Memory B cell (primary cell): Measurements from ENCODE around the gene BPIFB6.

Source experiments
- ATAC-seq: fragments of 150-1000 bp; cut with Tn5 transposase; 2 replicates; pipeline ENCODE4 v1.10.0; 2021; ENCODE audit warnings: low read depth, mild to moderate bottlenecking, moderate library complexity
- DNase-seq, 2 donors: peaks; one replicate each; pipeline ENCODE4 v3.0.0; 2022; ENCODE audit warnings: low spot score in 2 of 2
- H3K27ac Mint-ChIP-seq: one replicate; pipeline ENCODE4 v1.8.0; 2022; ENCODE audit warnings: mild to moderate bottlenecking, moderate library complexity, mixed read lengths
- H3K27me3 Mint-ChIP-seq: one replicate; pipeline ENCODE4 v1.8.0; 2022; ENCODE audit warnings: mixed read lengths
- H3K36me3 Mint-ChIP-seq: one replicate; pipeline ENCODE4 v1.8.0; 2022; ENCODE audit warnings: mild to moderate bottlenecking, mixed read lengths
- H3K4me1 Mint-ChIP-seq: one replicate; pipeline ENCODE4 v1.8.0; 2022; ENCODE audit warnings: mixed read lengths
- H3K4me3 Mint-ChIP-seq: one replicate; pipeline ENCODE4 v1.8.0; 2022; ENCODE audit warnings: mild to moderate bottlenecking, moderate library complexity, mixed read lengths
- H3K9me3 Mint-ChIP-seq: one replicate; pipeline ENCODE4 v1.8.0; 2022; ENCODE audit warnings: mixed read lengths

BPIFB6 gene

GRCh38 chr20:33063271-33063670, 31.8 kb downstream of the BPIFB6 start:
- H3K9me3 Mint-ChIP-seq: no peaks in the 10 kb centered on the region
- H3K4me3 Mint-ChIP-seq: no peak overlapping the region
- no peaks in the 10 kb centered on the region for H3K36me3 Mint-ChIP-seq
- no peak for DNase-seq
- H3K27me3 Mint-ChIP-seq: no peaks in the 10 kb centered on the region
- no peak for ATAC-seq
- peaks cover 4% of the 10 kb centered on the region for H3K4me1 Mint-ChIP-seq
- H3K27ac Mint-ChIP-seq: no peak overlapping the region

- no peak for ATAC-seq
- Mint-ChIP-seq H3K27ac (no peak overlapping the region), H3K27me3 (no peaks in the 10 kb centered on the region), H3K36me3 (no peaks in the 10 kb centered on the region), H3K4me1 (peaks cover 4% of the 10 kb centered on the region), H3K4me3 (no peak overlapping the region), H3K9me3 (no peaks in the 10 kb centered on the region)
- no peak for DNase-seq
These were observed 33.3 kb downstream of the BPIFB6 start for GRCh38 chr20:33064572-33065287.

- DNase-seq (no peak), ATAC-seq (no peak)
- no peaks in the 10 kb centered on the region for H3K9me3 Mint-ChIP-seq
- H3K27me3 Mint-ChIP-seq: no peaks in the 10 kb centered on the region
- no peak overlapping the region for H3K27ac Mint-ChIP-seq
- H3K36me3 Mint-ChIP-seq: no peaks in the 10 kb centered on the region
- H3K4me1 Mint-ChIP-seq: peaks cover 4% of the 10 kb centered on the region
- no peak overlapping the region for H3K4me3 Mint-ChIP-seq
These were observed 34.3 kb downstream of the BPIFB6 start for GRCh38 chr20:33065785-33066184.

GRCh38 chr20:33067806-33068205, 36.4 kb downstream of the BPIFB6 start:
- no peaks in the 10 kb centered on the region for H3K27me3 Mint-ChIP-seq
- no peak for DNase-seq
- no peaks in the 10 kb centered on the region for H3K9me3 Mint-ChIP-seq
- no peak overlapping the region for H3K4me3 Mint-ChIP-seq
- peaks cover 4% of the 10 kb centered on the region for H3K4me1 Mint-ChIP-seq
- H3K27ac Mint-ChIP-seq: no peak overlapping the region
- H3K36me3 Mint-ChIP-seq: no peaks in the 10 kb centered on the region
- ATAC-seq: no peak

GRCh38 chr20:33068251-33068939, 36.9 kb downstream of the BPIFB6 start:
- DNase-seq (no peak), ATAC-seq (no peak)
- no peaks in the 10 kb centered on the region for H3K36me3 Mint-ChIP-seq
- peaks cover 4% of the 10 kb centered on the region for H3K4me1 Mint-ChIP-seq
- no peak overlapping the region for H3K4me3 Mint-ChIP-seq
- no peaks in the 10 kb centered on the region for H3K9me3 Mint-ChIP-seq
- H3K27ac Mint-ChIP-seq: no peak overlapping the region
- H3K27me3 Mint-ChIP-seq: no peaks in the 10 kb centered on the region

- peaks cover 2% of the 10 kb centered on the region for H3K27me3 Mint-ChIP-seq
- no peak overlapping the region for H3K27ac Mint-ChIP-seq
- no peaks in the 10 kb centered on the region for H3K9me3 Mint-ChIP-seq
- no peak overlapping the region for H3K4me3 Mint-ChIP-seq
- no peaks in the 10 kb centered on the region for H3K36me3 Mint-ChIP-seq
- DNase-seq (no peak), ATAC-seq (no peak)
- peaks cover 4% of the 10 kb centered on the region for H3K4me1 Mint-ChIP-seq
These were observed 38.2 kb downstream of the BPIFB6 start for GRCh38 chr20:33069673-33070072.

- ATAC-seq (no peak), DNase-seq (no peak)
- Mint-ChIP-seq H3K4me3 (no peak overlapping the region), H3K27me3 (peaks cover 5% of the 10 kb centered on the region), H3K4me1 (peaks cover 4% of the 10 kb centered on the region), H3K9me3 (no peaks in the 10 kb centered on the region), H3K27ac (no peak overlapping the region), H3K36me3 (no peaks in the 10 kb centered on the region)
These were observed 38.9 kb downstream of the BPIFB6 start for GRCh38 chr20:33070111-33071053.

GRCh38 chr20:33071198-33071597, 39.8 kb downstream of the BPIFB6 start:
- H3K27me3 Mint-ChIP-seq: peaks cover 5% of the 10 kb centered on the region
- ATAC-seq: no peak
- H3K4me3 Mint-ChIP-seq: no peak overlapping the region
- H3K4me1 Mint-ChIP-seq: peaks cover 4% of the 10 kb centered on the region
- no peaks in the 10 kb centered on the region for H3K36me3 Mint-ChIP-seq
- H3K27ac Mint-ChIP-seq: no peak overlapping the region
- DNase-seq: no peak
- no peaks in the 10 kb centered on the region for H3K9me3 Mint-ChIP-seq

GRCh38 chr20:33072362-33072761, 40.9 kb downstream of the BPIFB6 start:
- Mint-ChIP-seq H3K9me3 (no peaks in the 10 kb centered on the region), H3K27ac (no peak overlapping the region), H3K4me3 (no peak overlapping the region), H3K36me3 (no peaks in the 10 kb centered on the region), H3K27me3 (peaks cover 5% of the 10 kb centered on the region), H3K4me1 (peaks cover 2% of the 10 kb centered on the region)
- DNase-seq: no peak
- no peak for ATAC-seq

- ATAC-seq: no peak
- no peak for DNase-seq
- Mint-ChIP-seq H3K9me3 (no peaks in the 10 kb centered on the region), H3K27me3 (peaks cover 7% of the 10 kb centered on the region), H3K4me1 (peaks cover 2% of the 10 kb centered on the region), H3K4me3 (no peak overlapping the region), H3K36me3 (no peaks in the 10 kb centered on the region), H3K27ac (no peak overlapping the region)
These were observed 41.4 kb downstream of the BPIFB6 start for GRCh38 chr20:33072813-33073212.

GRCh38 chr20:33074675-33075074, 43.2 kb downstream of the BPIFB6 start:
- Mint-ChIP-seq H3K9me3 (no peaks in the 10 kb centered on the region), H3K36me3 (no peaks in the 10 kb centered on the region), H3K27ac (no peak overlapping the region), H3K4me3 (no peak overlapping the region), H3K4me1 (peaks cover 2% of the 10 kb centered on the region), H3K27me3 (peaks cover 10% of the 10 kb centered on the region)
- ATAC-seq: no peak
- DNase-seq: no peak

- H3K4me3 Mint-ChIP-seq: no peak overlapping the region
- no peak for DNase-seq
- H3K4me1 Mint-ChIP-seq: peaks cover 2% of the 10 kb centered on the region
- no peak overlapping the region for H3K27ac Mint-ChIP-seq
- no peaks in the 10 kb centered on the region for H3K36me3 Mint-ChIP-seq
- H3K9me3 Mint-ChIP-seq: no peaks in the 10 kb centered on the region
- ATAC-seq: no peak
- peaks cover 10% of the 10 kb centered on the region for H3K27me3 Mint-ChIP-seq
These were observed 43.8 kb downstream of the BPIFB6 start for GRCh38 chr20:33075281-33075680.

- no peak for ATAC-seq
- peak in 1 of 2 donors; percentile 9 for DNase-seq
- peaks cover 4% of the 10 kb centered on the region for H3K9me3 Mint-ChIP-seq
- H3K27ac Mint-ChIP-seq: no peak overlapping the region
- H3K4me3 Mint-ChIP-seq: no peak overlapping the region
- H3K27me3 Mint-ChIP-seq: peaks cover 16% of the 10 kb centered on the region
- no peaks in the 10 kb centered on the region for H3K36me3 Mint-ChIP-seq
- peaks cover 2% of the 10 kb centered on the region for H3K4me1 Mint-ChIP-seq
These were observed 45.4 kb downstream of the BPIFB6 start for GRCh38 chr20:33076662-33077372.
